HG03103 (cell line): ENCODE measurements around the gene CHST3.

Experiments used
- ATAC-seq: cut with Tn5 transposase; IDR thresholded peaks from one replicate; pipeline ENCODE4 v1.9.1; 2021; ENCODE audit warnings: low read depth; ENCODE audit not compliant: unreplicated experiment

The CHST3 gene

DNA sequence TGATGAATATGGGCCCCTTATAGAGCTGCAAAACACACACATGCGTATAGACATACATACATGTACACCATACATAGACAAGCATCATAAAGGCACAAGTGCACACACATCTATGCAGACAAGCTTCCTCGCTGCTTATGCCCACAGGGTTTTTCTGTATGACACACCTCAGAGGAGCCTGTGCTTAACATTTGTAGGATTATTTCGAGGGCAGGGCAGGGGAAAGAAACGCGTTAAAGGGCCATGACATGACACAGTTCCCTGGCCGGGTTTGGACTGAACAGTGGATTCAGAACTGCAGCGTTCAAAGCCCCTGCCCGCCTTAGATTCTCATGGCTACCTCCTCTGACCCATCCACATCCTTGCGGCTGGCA lies 44.8 kb downstream of the CHST3 start:
- no peak for ATAC-seq

- no peak for ATAC-seq
Measured at GRCh38 chr10:72009425-72010081, 45.4 kb downstream of the CHST3 start.

DNA sequence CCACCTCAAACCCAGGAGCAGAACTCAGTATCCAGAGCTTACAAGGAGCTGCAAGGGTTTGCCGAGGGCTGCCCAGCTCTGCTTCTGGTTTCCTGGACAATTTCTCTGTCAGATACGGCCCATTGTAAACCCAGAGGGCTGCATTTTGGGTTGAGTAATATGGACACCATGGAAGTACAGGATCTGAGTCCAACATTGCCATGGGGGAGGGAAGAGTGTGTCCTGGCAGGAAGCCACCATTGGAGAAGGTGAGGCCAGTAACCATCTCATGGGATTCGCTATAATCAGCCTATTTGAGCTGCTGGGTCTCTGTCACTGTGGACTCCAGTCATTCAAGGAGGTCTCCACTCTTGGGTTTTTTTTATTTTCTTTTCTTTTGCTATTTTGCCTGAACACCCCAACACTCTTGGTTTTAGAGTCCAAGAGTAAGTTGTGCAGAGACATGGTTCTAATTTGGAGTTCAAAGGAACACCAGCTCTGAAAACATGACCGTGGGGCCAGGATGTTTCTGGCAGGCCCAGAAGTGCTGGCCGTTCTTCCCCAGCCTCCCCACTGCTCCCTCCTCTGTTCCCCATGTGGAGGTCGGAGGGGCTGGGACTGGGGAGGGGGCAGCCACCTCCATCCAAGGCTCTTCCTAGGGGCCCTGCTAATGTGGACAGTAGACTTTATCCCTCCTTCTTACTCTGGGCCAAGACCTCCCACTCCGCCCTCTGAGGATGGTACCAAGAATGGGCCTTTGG lies 46.2 kb downstream of the CHST3 start:
- no peak for ATAC-seq

- no peak for ATAC-seq
Measured at GRCh38 chr10:72011016-72011415, 46.8 kb downstream of the CHST3 start.

- no peak for ATAC-seq
Measured at GRCh38 chr10:72011468-72011867, 47.3 kb downstream of the CHST3 start.

- ATAC-seq, result no peak
Measured at GRCh38 chr10:72011976-72012512, 47.8 kb downstream of the CHST3 start.

- ATAC-seq, result no peak
Measured at GRCh38 chr10:72012796-72013195, 48.6 kb downstream of the CHST3 start.

- no peak for ATAC-seq
Measured at GRCh38 chr10:72013202-72013945, 49.2 kb downstream of the CHST3 start.

DNA sequence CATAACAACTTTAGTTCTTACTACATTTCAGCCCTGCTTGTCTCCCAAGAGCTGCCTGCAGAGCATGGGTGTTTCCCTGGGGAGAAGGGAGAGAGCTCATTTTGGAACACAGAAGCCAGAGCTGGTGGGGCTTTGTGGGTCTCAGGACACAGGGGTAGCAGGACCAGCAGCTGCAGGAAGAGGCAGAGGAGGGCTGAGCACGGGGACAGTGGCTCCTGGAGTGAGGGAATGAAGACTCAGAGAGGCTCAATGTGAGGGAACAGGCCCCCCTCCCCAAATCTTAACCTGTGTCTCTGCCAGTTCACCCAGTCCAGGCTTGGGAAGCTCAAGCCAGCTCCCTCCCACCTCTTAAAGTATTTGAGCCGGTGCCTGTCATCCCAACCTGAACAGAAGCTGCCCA lies 50.0 kb downstream of the CHST3 start:
- no peak for ATAC-seq

DNA sequence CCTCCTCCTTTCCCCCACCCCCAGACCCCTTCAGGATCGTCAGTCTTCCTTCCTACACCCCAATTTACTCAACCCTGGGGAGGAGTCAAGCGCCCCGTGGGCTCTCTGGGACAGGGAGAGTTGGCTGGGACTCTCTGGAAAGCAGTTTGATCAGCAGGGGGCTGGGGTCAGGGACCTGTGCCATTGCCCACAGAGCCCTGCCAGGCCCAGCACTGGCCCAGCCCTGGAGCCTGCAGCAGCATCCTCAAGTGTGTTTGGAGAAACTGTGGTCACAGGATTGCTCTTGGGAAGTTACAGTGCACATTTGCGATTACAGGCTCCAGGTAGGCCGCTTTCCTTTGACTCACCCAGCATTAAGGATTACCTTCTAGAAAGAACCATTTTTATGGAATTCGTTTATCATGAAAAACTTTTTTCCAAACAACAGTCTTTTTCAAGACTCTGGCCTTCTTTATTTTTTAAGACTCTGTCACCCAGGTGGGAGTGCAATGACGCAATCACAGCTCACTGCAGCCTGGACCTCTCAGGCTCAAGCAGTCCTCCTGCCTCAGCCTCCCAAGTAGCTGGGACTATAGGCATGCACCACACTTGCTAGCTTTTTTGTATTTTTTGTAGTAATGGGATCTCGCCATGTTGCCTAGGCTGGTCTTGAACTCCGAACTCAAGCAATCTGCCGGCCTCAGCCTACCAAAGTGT lies 50.7 kb downstream of the CHST3 start:
- no peak for ATAC-seq

DNA sequence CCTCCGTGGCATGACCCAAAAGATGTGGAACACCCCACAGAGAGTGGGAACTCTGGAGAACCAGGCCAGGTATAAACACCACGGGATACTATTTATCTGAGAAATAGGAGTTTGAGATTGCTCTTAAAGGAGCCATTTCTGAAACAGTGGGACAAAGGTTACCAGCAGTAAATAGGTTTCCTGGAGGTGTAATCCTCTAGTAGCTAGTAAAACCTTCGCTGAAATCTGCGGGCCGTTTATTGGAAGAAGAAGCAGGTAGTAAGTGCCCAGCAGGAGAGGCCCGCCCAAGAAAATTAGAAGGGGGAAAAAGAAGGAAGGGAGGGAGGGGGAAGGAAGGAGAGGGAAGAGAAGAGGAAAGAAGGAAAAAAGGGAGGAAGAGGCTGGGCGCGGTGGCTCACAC lies 51.6 kb downstream of the CHST3 start:
- ATAC-seq, result no peak

DNA sequence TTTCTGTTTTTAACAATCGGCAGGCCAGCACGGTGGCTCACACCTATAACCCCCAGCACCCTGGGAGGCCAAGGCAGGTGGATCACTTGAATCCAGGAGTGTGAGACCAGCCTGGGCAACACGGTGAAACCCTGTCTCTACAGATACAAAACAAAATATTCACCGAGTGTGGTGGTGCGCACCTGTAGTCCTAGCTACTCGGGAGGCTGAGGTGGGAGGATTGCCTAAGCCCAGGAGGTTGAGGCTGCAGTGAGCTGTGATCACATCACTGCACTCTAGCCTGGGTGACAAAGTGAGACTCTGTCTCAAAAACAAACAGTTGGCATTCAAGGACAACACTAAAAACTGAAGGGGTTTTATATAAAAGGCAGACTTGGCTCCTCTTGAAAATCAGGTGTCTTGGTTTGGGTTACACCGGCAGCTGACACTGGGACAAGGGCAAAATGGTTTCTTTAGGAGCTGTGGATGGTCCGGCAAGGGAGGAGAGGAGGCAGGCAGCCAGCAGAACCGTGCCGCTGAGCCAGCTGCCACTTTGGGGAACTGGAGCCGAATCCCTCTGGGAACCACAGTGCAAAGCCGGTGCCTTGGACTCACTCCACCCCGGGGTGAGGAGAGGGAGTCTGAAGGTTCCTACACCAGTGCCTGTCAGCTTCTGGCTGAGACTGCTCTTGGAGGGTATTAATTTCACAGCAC lies 52.6 kb downstream of the CHST3 start:
- ATAC-seq, result no peak

DNA sequence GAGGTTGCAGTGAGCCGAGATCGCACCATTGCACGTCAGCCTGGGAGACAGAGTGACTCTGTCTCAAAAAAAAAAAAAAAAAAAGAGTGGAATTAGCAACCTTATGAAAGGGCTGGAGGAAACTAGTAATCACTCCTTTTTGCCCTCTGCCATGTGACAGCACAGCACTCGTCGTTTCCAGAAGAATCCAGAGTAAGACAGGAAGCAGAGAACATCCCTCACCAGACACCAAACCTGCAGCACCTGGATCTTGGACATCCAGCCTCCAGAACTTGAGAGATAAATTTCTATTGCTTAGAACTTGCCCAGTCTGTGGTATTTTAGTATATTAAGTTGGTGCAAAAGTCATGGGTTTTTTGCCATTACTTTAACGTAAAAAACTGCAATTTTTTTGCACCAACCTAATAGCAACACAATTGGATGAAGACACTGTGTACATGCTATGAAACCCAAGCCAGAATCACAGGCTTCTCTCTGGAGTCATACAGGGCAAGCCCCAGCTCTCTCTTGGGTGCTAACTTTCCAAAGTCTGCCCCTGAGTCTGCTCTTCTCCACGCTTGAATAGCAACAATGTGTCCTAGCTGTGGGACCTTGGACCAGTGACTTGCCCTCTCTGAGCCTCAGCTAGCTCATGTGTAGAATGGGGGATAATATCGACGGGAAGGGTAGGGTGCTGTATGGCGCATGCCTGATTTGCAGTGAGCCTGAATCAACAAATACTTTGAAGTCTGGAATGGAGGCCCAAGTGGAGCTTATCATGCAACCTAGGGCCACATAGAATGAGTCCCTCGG lies 55.1 kb downstream of the CHST3 start:
- no peak for ATAC-seq

- no peak for ATAC-seq
Measured at GRCh38 chr10:72020914-72021809, 57.0 kb downstream of the CHST3 start.

DNA sequence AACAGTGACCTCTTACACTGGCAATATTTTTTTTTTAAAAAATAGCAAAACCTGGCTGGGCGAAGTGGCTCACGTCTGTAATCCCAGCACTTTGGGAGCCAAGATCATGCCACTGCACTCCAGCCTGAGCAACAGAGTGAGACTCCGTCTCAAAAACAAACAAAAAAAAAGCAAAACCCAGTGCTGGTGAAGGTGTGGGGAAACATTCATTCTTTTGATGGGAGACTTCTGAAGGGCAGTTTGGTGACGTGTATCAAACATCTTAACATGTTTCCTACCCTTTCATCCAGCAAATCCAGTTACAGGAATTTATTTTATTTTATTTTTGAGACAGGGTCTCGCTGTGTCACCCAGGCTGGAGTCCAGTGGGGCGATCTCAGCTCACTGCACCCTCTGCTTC lies 58.0 kb downstream of the CHST3 start:
- no peak for ATAC-seq

DNA sequence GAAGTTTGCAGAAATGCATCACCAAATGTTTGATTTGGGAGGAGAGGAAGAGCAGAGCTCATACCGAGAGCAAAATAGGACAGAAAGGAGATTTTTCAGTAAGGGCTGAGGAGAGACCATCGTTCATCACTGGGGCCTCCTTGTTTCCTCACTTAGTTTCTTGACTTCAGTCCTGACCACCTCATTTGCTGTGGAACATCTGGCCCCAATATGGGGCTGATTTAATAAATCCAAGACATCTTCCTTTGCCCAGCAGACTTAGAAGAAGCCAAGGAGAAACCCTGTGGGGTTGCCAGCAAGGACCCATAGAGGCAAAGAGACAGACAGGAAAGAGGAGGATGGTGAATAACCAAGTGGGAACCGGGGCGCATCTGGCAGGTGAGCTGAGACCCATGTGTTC lies 60.4 kb downstream of the CHST3 start:
- ATAC-seq, result no peak

GRCh38 chr10:72025400-72025799 lies 61.2 kb downstream of the CHST3 start:
- no peak for ATAC-seq

- no peak for ATAC-seq
Measured at GRCh38 chr10:72025832-72026231, 61.6 kb downstream of the CHST3 start.
